ENCODE measurements around the gene FSHR. TPM values are rescaled to one million over a fixed set of nuclear protein-coding genes. Genes with fewer than 3 reads are reported as not detected.

The FSHR gene
- polyA plus RNA-seq, 6 donors from 2014 or later = not detected

DNA sequence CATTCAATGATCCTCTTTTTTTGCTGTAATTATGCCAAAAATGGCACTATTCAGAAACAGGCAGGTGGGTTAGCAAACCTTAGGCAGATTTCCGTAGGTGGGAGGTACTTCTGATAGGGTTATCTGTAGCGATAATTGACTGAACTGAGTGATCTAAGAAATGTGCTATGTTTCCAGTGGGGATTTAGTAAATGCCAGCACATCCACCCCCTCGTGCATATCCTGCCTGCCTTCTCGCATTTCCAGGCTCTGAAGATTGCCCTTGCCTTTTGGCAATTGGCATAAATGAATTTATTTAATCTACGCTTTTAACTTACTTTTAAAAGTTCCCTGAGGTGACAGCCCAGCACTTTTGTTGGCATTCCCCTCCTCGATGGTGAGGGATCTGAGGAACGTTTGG is 576 bp upstream of the FSHR start:
- DNase-seq = no peak
- H3K36me3 Mint-ChIP-seq = no peaks in the 10 kb centered on the region
- H3K27me3 Mint-ChIP-seq = no peaks in the 10 kb centered on the region
- no peak overlapping the region for H3K4me3 Mint-ChIP-seq
- no peak for ATAC-seq (ENCODE audit: low read depth in 2 of 2)
- H3K4me1 Mint-ChIP-seq = no peaks in the 10 kb centered on the region
- no peak overlapping the region for H3K27ac Mint-ChIP-seq
- peaks cover 0 to 3% (median 2%) of the 10 kb centered on the region in 7 donors for H3K9me3 Mint-ChIP-seq

DNA sequence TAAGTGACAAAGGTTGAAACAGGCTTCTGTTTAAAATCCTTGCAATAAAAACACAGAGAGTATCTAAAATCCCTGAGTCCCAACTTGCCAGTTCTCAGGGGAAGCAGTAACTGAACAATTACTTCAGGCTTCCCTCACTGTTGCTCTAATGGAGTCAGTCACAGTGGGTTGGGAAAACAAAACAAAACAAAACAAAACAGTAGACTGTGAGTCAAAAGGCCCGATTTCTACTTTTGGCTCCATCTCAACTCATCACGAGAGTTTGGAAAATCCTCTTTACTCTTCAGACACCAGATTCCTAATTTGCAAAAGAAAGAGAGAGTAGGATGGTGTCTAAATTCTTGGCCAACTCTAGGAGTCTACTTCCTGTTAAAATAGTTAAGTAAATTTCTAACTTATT is 1.1 kb downstream of the FSHR start:
- Mint-ChIP-seq H3K9me3 (peaks cover 0 to 7% (median 1%) of the 10 kb centered on the region in 7 donors), H3K36me3 (no peaks in the 10 kb centered on the region), H3K27me3 (no peaks in the 10 kb centered on the region), H3K4me1 (no peaks in the 10 kb centered on the region), H3K27ac (no peak overlapping the region), H3K4me3 (no peak overlapping the region)
- ATAC-seq (ENCODE audit: low read depth in 2 of 2) (no peak), DNase-seq (no peak)

DNA sequence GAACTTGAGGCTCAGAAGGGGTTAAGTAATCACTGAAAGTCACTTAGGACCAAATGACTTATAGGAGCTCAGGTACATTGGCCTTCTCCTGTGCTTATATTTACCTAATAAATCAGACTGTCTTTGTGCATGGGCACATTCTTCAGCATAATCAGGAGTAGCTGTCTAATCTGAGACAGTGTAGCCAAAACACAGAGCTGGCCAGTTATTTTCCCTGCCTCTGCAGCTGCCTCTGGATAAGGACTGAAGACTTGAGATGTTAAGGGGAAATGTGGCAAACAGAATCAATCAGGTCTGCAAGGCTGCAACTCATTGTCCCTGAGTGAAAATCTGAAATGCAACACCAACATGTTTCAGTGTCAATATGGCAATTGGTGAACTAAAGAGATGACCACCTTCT is 1.5 kb downstream of the FSHR start:
- no peak for DNase-seq
- Mint-ChIP-seq H3K27ac (no peak overlapping the region), H3K4me3 (no peak overlapping the region), H3K36me3 (no peaks in the 10 kb centered on the region), H3K4me1 (no peaks in the 10 kb centered on the region), H3K9me3 (peaks cover 0 to 7% (median 3%) of the 10 kb centered on the region in 7 donors), H3K27me3 (no peaks in the 10 kb centered on the region)
- no peak for ATAC-seq (ENCODE audit: low read depth in 2 of 2)

DNA sequence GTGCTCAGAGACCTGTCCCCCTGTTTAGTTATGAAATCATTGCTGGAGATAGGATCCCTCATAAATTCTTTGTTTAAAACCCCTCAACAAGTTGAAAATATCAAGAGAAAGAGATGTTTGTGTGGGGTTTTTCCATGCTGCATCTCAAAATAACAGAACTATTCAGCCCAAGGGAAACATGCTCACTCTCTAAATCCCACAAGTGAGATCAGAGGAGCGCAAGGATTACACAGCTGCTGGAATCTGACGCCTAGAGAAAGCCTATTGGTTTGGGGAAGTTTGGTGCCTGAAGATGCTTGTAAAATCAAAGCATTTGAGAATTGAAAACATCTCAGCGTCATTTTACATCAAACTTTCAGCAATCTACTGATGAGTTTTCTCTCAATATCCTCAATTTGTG is 7.9 kb downstream of the FSHR start:
- no peak for ATAC-seq (ENCODE audit: low read depth in 2 of 2)
- H3K4me1 Mint-ChIP-seq = no peaks in the 10 kb centered on the region
- no peak for DNase-seq
- no peaks in the 10 kb centered on the region for H3K27me3 Mint-ChIP-seq
- H3K4me3 Mint-ChIP-seq = no peak overlapping the region
- peaks cover 0 to 6% (median 0%) of the 10 kb centered on the region in 7 donors for H3K9me3 Mint-ChIP-seq
- H3K36me3 Mint-ChIP-seq = no peaks in the 10 kb centered on the region
- H3K27ac Mint-ChIP-seq = no peak overlapping the region

DNA sequence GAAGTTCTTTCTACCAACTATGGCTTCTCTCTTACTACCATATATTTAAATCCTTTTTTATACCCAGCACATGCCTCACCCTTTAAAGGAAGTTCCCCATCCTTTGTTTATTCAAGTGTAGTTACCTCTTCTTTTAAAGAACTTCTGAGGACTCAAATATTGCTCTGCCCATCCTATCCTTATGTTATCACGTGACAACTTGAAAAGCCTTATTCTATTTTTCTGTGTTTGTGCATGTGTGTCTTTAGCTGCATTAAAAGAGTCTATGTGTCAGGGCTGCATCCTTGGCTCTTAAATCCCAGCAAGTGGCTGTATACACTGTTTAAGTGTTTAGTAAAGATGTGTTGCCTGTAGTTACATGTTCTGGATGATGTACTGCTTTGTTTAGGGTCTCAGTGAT is 22.5 kb downstream of the FSHR start:
- Mint-ChIP-seq H3K9me3 (peaks cover 6 to 21% (median 10%) of the 10 kb centered on the region in 7 donors), H3K27ac (no peak overlapping the region), H3K27me3 (no peaks in the 10 kb centered on the region), H3K4me1 (no peaks in the 10 kb centered on the region), H3K4me3 (no peak overlapping the region), H3K36me3 (no peaks in the 10 kb centered on the region)
- ATAC-seq (ENCODE audit: low read depth in 2 of 2) (no peak), DNase-seq (no peak)

DNA sequence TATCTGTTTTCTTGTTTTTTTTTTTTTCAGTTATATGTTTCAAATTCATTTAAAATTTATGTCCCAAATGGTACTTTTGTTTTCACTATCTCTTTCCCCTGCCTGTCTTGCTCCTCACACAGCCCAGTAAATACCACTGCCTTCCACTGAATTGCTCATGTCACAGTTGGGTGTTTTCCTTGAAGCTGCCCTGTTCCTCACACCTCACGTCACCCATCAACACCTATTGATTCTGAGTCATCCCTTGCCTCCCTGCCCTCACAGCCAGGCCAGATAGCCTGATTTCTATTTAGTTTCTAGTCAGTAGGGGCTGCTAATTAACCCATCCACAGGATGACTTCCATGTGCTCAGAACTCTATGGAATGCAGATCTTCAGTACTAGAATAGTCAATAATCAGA is 25.3 kb downstream of the FSHR start:
- H3K4me3 Mint-ChIP-seq = no peak overlapping the region
- peaks cover 6 to 26% (median 10%) of the 10 kb centered on the region in 7 donors for H3K9me3 Mint-ChIP-seq
- no peak overlapping the region for H3K27ac Mint-ChIP-seq
- no peak for ATAC-seq (ENCODE audit: low read depth in 2 of 2)
- no peaks in the 10 kb centered on the region for H3K36me3 Mint-ChIP-seq
- no peak for DNase-seq
- no peaks in the 10 kb centered on the region for H3K27me3 Mint-ChIP-seq
- no peaks in the 10 kb centered on the region for H3K4me1 Mint-ChIP-seq

DNA sequence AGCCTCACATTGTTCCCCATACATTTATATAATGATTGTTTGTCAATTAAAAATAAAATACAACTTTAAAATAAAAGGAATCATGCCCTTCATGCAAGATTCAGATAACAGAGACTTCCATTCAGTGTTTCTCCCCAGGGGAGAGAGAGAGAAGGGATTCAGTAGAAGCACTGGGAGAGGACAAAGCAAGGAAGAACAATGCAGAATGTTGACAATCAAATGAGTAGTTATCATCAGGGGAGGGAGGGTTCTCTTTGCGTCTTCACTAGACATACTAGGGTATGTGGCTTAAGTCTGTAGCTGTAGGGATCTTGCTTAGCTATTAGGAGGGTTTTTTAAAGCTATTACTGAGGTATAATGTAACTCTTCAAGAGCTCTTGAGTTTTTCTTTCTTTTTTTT is 30.7 kb downstream of the FSHR start:
- DNase-seq (no peak), ATAC-seq (ENCODE audit: low read depth in 2 of 2) (no peak)
- Mint-ChIP-seq H3K4me1 (no peaks in the 10 kb centered on the region), H3K27me3 (no peaks in the 10 kb centered on the region), H3K9me3 (peaks cover 0 to 10% (median 3%) of the 10 kb centered on the region in 7 donors), H3K4me3 (no peak overlapping the region), H3K36me3 (no peaks in the 10 kb centered on the region), H3K27ac (peak overlapping the region in 1 of 6 donors; percentile 21)

DNA sequence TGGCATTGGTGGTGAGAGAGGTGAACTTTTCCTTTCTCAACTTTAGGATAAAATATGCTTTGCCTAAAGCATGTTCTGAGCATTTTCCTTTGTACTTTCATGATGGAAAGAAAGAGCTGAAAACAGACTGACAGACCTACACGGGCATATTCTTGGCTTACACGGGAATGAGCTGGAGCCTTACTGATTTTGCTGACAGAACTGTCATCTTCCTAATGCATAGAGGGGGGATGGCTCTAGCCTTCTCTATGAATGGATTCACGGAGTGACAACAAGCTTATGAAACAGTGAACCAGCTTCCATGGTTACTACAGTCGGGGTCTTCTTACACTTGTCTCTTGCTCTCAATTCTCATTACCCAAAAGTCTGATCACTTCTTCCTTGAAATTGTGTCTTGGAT is 32.2 kb downstream of the FSHR start:
- Mint-ChIP-seq H3K4me1 (no peaks in the 10 kb centered on the region), H3K4me3 (no peak overlapping the region), H3K27me3 (no peaks in the 10 kb centered on the region), H3K27ac (no peak overlapping the region), H3K9me3 (peaks cover 0 to 12% (median 5%) of the 10 kb centered on the region in 7 donors), H3K36me3 (no peaks in the 10 kb centered on the region)
- DNase-seq (no peak), ATAC-seq (ENCODE audit: low read depth in 2 of 2) (no peak)

DNA sequence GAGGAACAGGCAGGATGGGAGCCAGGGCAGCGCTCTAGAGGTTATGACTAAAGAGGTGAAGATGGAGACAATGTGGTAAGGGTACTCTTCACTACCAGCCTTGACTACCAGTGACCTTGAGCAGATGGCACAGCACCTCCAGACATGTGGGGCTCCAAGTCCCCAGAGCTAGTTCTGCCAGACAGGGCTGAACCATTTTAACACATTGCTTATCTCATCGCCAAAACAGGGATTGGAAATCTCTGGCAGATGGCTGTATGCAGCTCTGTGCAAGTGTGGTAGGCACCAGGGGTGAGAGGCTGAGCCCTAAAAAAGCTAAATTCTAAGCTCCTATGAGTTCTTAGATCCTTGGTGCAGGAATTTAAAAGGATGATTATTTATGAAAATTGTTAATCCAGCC is 41.3 kb downstream of the FSHR start:
- H3K27me3 Mint-ChIP-seq = no peaks in the 10 kb centered on the region
- ATAC-seq (ENCODE audit: low read depth in 2 of 2) (no peak), DNase-seq (no peak)
- H3K4me1 Mint-ChIP-seq = no peaks in the 10 kb centered on the region
- peaks cover 0 to 16% (median 4%) of the 10 kb centered on the region in 7 donors for H3K9me3 Mint-ChIP-seq
- H3K36me3 Mint-ChIP-seq = no peaks in the 10 kb centered on the region
- H3K27ac Mint-ChIP-seq = no peak overlapping the region
- H3K4me3 Mint-ChIP-seq = no peak overlapping the region

DNA sequence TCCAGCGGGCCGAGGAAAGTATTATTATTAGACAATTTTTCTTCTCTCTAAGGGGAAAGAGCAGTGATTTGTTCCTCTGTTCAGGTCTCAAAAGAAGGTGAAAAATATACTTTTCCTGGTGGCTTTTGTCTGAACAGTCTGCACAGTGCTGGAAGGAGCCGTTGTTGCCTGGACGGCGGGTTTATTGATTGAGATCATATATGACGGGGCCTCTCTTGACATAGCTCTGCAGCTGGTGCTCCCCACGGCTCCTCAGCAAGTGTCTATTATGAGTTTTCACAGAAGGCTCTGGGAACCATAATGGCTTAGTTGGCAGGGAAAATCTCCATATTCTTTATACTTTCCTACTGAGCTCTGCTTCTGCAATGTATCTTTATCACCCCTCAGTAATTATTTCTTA is 42.9 kb downstream of the FSHR start:
- H3K27me3 Mint-ChIP-seq = no peaks in the 10 kb centered on the region
- no peak for ATAC-seq (ENCODE audit: low read depth in 2 of 2)
- peaks cover 0 to 10% (median 2%) of the 10 kb centered on the region in 7 donors for H3K9me3 Mint-ChIP-seq
- DNase-seq = no peak
- no peak overlapping the region for H3K27ac Mint-ChIP-seq
- no peaks in the 10 kb centered on the region for H3K36me3 Mint-ChIP-seq
- H3K4me3 Mint-ChIP-seq = no peak overlapping the region
- no peaks in the 10 kb centered on the region for H3K4me1 Mint-ChIP-seq

DNA sequence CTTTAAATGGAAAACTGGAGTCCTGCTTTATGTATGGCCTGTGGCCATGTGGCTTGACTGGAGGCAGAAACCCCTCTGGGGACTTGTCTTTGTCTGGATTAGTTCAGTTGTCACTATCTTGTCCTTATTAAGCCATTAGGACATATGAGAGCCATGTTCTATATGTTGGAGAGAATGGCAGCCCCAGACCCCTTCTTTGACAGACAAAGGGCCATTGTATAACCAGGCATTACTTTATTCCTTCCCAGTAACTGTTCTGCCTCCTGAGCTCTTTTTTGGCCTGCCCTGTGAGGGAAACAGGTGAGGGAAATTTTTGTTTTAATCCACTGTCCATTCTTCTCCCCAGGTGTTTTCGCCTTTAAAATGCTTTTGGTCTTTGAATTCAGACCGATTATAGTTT is 43.3 kb downstream of the FSHR start:
- Mint-ChIP-seq H3K9me3 (peaks cover 0 to 13% (median 2%) of the 10 kb centered on the region in 7 donors), H3K27me3 (no peaks in the 10 kb centered on the region), H3K27ac (no peak overlapping the region), H3K4me1 (no peaks in the 10 kb centered on the region), H3K36me3 (no peaks in the 10 kb centered on the region), H3K4me3 (no peak overlapping the region)
- no peak for DNase-seq
- no peak for ATAC-seq (ENCODE audit: low read depth in 2 of 2)

DNA sequence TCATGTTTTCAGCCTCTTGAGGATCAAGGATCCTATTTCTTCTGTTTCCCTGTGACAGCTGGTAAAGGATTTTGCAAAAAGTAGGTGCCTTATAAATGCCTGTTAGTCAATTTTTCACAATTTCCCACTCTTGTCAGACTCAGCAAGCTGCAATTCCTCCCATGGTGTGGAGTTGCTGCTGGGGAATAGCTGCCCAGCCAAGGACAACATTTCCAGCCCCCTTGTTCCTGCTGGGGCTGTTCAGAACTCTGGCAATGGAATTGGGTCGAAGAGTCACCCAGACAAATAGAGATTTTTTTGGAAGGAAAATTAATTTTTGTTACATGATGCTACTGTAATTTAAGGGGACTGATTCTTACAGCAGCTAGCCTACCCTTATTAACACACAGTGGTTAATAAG is 43.7 kb downstream of the FSHR start:
- H3K36me3 Mint-ChIP-seq = no peaks in the 10 kb centered on the region
- no peak overlapping the region for H3K27ac Mint-ChIP-seq
- H3K4me3 Mint-ChIP-seq = no peak overlapping the region
- peaks cover 0 to 10% (median under 1%) of the 10 kb centered on the region in 7 donors for H3K9me3 Mint-ChIP-seq
- no peaks in the 10 kb centered on the region for H3K27me3 Mint-ChIP-seq
- DNase-seq = no peak
- H3K4me1 Mint-ChIP-seq = no peaks in the 10 kb centered on the region
- no peak for ATAC-seq (ENCODE audit: low read depth in 2 of 2)

DNA sequence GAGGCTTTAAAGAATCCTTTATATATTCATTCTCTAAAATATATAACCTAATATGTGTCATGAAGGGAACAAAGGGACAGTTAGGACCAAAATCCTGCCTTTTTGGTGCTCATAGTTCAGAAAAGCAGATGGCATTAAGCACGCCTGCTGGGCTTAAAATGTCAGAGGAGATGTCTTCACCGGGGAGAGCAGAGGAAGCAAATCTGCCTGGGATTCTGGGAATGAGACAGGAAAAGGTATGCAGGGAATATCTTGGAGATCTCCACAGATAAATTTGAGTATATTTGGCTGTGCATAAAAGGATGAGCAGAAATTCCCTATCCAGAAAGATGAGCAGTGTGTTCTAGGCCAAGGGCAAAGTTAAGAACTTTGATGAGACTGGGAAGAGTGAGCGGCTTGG is 45.5 kb downstream of the FSHR start:
- Mint-ChIP-seq H3K4me1 (no peaks in the 10 kb centered on the region), H3K4me3 (no peak overlapping the region), H3K9me3 (peaks cover 0 to 4% (median 1%) of the 10 kb centered on the region in 7 donors), H3K27ac (no peak overlapping the region), H3K36me3 (no peaks in the 10 kb centered on the region), H3K27me3 (no peaks in the 10 kb centered on the region)
- ATAC-seq (ENCODE audit: low read depth in 2 of 2) = no peak
- DNase-seq = no peak

DNA sequence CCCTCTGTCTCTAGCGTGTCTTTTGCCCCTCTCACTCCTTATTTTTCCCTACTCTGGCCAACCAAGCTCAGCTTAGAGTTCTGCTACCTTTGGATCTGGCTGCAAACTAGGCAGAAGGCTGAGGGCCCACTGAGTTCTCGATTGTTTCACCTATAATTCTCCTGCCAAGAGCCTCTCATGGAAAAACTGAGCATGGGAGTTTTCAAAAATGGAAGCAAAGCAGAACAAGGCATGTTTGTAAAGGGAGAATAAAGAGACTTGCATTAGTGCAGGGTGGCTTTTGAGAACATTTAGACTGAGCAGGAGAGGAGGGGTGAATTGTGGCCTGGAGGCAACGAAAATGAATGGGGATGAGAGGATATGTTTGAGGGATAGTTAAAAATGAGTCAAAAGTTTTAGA is 45.9 kb downstream of the FSHR start:
- H3K27me3 Mint-ChIP-seq = no peaks in the 10 kb centered on the region
- no peaks in the 10 kb centered on the region for H3K4me1 Mint-ChIP-seq
- ATAC-seq (ENCODE audit: low read depth in 2 of 2) = no peak

DNA sequence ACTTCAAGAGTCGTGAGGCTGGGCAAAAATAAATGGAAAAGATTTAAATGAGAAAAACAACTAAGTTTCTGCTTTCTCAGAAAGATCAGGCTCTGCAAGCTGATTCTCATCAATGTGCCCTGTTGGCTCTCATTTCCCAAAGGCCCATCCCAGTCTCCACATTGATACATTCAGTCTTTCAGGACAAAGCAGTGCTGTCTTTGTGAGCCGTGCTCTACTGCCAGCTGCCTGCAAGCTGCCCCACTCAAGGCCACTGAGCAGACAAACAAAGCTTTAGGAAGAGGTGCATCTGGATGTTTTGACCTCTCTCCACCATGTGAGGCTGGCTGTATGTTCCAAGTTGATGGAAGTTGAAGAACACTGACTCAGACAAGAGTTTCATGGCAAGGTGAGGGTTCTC is 48.8 kb downstream of the FSHR start:
- DNase-seq = no peak
- Mint-ChIP-seq H3K27ac (no peak overlapping the region), H3K27me3 (no peaks in the 10 kb centered on the region), H3K4me1 (no peaks in the 10 kb centered on the region), H3K9me3 (peaks cover 0 to 10% (median 2%) of the 10 kb centered on the region in 7 donors), H3K36me3 (no peaks in the 10 kb centered on the region), H3K4me3 (no peak overlapping the region)
- ATAC-seq (ENCODE audit: low read depth in 2 of 2) = no peak

More for the DNA sequence above, 45.9 kb downstream of the FSHR start:
- DNase-seq = no peak
- H3K27ac Mint-ChIP-seq = no peak overlapping the region
- H3K9me3 Mint-ChIP-seq = peaks cover 0 to 4% (median 1%) of the 10 kb centered on the region in 7 donors
- H3K4me3 Mint-ChIP-seq = no peak overlapping the region
- H3K36me3 Mint-ChIP-seq = no peaks in the 10 kb centered on the region

Measured in naive B cell (primary cell).